GM12891 (cell line): Measurements from ENCODE around the gene ADH1B.

Source experiments
- DNase-seq: peaks from one replicate; pipeline ENCODE4 v3.0.0; 2011; ENCODE audit warnings: low spot score; ENCODE audit not compliant: insufficient read length
- FAIRE-seq: peaks from 2 replicates; lab custom pipeline; 2011; peaks lifted over from hg19 to GRCh38; lab: Jason Lieb, UNC
- PAX5 ChIP-seq: IDR thresholded peaks from 2 replicates; pipeline ENCODE4 v1.6.1; 2011; ENCODE audit warnings: low read length, moderate library complexity, mild to moderate bottlenecking; ENCODE audit not compliant: insufficient read depth, severe bottlenecking
- POLR2A ChIP-seq: IDR thresholded peaks from 2 replicates; pipeline ENCODE4 v1.6.1; 2011; ENCODE audit warnings: low read depth, low read length, control low read depth
- POLR2AphosphoS5 ChIP-seq: IDR thresholded peaks from 2 replicates; pipeline ENCODE4 v1.6.1; 2011; ENCODE audit warnings: low read depth, low read length, control low read depth
- POU2F2 ChIP-seq: IDR thresholded peaks from 2 replicates; pipeline ENCODE4 v1.6.1; 2011; ENCODE audit warnings: low read depth, mild to moderate bottlenecking, control low read depth, low read length, moderate library complexity
- SPI1 ChIP-seq: IDR thresholded peaks from 2 replicates; pipeline ENCODE4 v1.6.1; 2011; ENCODE audit warnings: low read depth, low read length, control low read depth
- TAF1 ChIP-seq: IDR thresholded peaks from 2 replicates; pipeline ENCODE4 v1.6.1; 2011; ENCODE audit warnings: low read depth, low read length, control low read depth

Gene ADH1B

DNA sequence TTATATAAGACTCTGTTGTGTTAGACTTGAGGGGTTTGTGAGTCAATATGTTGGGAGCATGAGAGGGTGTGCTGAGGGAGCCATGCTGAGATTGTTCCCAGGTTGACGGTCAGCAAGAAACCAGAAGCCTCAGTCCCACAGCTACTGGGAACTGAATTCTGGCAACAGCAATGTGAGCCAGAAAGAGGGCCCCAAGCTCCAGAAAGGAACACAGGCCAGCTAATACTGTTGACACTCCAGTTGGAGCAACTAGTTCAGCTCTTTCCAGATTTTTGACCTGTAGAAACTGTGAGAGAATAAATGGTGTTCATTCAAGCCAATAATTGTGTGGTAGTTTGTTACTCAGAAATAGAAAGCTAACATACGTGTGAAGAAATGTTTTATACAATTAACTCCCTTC is 47.5 kb downstream of the ADH1B start:
- no peak for TF ChIP-seq PAX5
- no peak for TF ChIP-seq SPI1
- no peak for TF ChIP-seq POLR2A
- TF ChIP-seq POLR2AphosphoS5: no peak
- no peak for TF ChIP-seq TAF1
- no peak for TF ChIP-seq POU2F2
- no peak for DNase-seq
- no peak for FAIRE-seq

DNA sequence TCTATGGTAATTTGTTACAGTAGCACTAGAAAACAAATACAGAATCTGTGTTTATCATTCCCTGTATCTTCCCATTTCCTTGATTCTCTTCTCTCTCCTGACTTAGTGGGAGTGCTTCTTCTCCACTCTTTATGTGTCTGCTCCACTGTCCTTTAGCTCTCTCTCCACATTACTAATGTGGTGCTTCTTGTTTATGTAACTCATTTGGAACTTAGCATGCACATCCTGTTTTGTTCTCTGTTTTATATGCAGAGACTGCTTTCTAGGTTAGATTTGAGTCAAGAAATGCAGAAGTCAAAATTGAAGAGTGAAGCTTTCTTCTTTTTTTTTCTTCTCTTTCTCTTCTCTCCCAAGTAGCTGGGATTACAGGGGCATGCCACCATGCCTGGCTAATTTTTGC is 56.3 kb downstream of the ADH1B start:
- no peak for FAIRE-seq
- TF ChIP-seq TAF1 (no peak), POLR2A (no peak), SPI1 (no peak), POU2F2 (no peak), POLR2AphosphoS5 (no peak), PAX5 (no peak)

More for the DNA sequence above, 56.3 kb downstream of the ADH1B start:
- no peak for DNase-seq
